Suprapubic skin (tissue), 3 donors: ENCODE data around the gene METRNL.

Experiments used
- CTCF ChIP-seq, 2 donors: fragments of 200-600 bp in 1 of 2; fragments of 450-650 bp in 1 of 2; sonication (generic) in 1 of 2; IDR thresholded peaks; one replicate each; pipeline ENCODE4 v1.5.1; 2016 to 2019; ENCODE audit warnings: antibody characterized with exemption in 2 of 2, mild to moderate bottlenecking in 1 of 2, moderate library complexity in 1 of 2
- POLR2AphosphoS5 ChIP-seq, 3 donors: sonication (generic); formaldehyde crosslinking; IDR thresholded peaks; one replicate each; pipeline ENCODE4 v1.6.1; 2017; ENCODE audit warnings: antibody characterized with exemption in 3 of 3

GRCh38 chr17:83133302-83134121, 54.1 kb downstream of the METRNL start:
- no peak for TF ChIP-seq CTCF (IDR thresholded peaks at IDR 0.05)
- TF ChIP-seq POLR2AphosphoS5 (IDR thresholded peaks at IDR 0.05): no peak
